ENCODE data around the gene C5AR2. TPM values are rescaled to one million over a fixed set of nuclear protein-coding genes. Genes with fewer than 3 reads are reported as not detected.

Gene C5AR2
- total and polyA plus RNA-seq, 2 experiments from 2014 or later = 0.28 TPM; not detected in 1

- Histone ChIP-seq H2AFZ (no peak overlapping the region), H3K9me2 (ENCODE audit: insufficient read depth) (no peaks in the 10 kb centered on the region), H3K79me2 (replicated peaks; ENCODE audit: insufficient read depth) (no peaks in the 10 kb centered on the region), H3K4me3 (no peak overlapping the region), H3K27me3 (ENCODE audit: insufficient read depth) (no peaks in the 10 kb centered on the region), H3F3A (replicated peaks; ENCODE audit: low read depth) (peaks cover 6% of the 10 kb centered on the region; the same call in 1 of the 2 replicates), H4K20me1 (replicated peaks; ENCODE audit: insufficient read depth) (no peaks in the 10 kb centered on the region; the same call in 1 of the 2 replicates), H3K4me2 (no peak overlapping the region), H3K36me3 (ENCODE audit: insufficient read depth) (0 out of 2 replicates have a peak, but pooled peaks cover 4% of the 10 kb centered on the region), H3K4me1 (ENCODE audit: insufficient read depth) (no peaks in the 10 kb centered on the region), H3K27ac (ENCODE audit: low read depth) (no peak overlapping the region)
- DNase-seq (ENCODE audit: low spot score) (no peak), ATAC-seq (no peak)
- peaks cover 47% of the 10 kb centered on the region for H3K36me3 Mint-ChIP-seq (ENCODE audit: low read depth)
- H3K27me3 Mint-ChIP-seq (ENCODE audit: insufficient read depth, low read depth, poor library complexity) = peaks cover 13% of the 10 kb centered on the region
- H3K4me1 Mint-ChIP-seq = peaks cover under 1% of the 10 kb centered on the region
- no peak for TF ChIP-seq ETS1 (IDR thresholded peaks at IDR 0.05)
- H3K27ac Mint-ChIP-seq = no peak overlapping the region
- no peak overlapping the region for H3K4me3 Mint-ChIP-seq
- H3K9me3 Mint-ChIP-seq = no peaks in the 10 kb centered on the region
Observed at GRCh38 chr19:47380559-47380958, 48.6 kb downstream of the C5AR2 start.

DNA sequence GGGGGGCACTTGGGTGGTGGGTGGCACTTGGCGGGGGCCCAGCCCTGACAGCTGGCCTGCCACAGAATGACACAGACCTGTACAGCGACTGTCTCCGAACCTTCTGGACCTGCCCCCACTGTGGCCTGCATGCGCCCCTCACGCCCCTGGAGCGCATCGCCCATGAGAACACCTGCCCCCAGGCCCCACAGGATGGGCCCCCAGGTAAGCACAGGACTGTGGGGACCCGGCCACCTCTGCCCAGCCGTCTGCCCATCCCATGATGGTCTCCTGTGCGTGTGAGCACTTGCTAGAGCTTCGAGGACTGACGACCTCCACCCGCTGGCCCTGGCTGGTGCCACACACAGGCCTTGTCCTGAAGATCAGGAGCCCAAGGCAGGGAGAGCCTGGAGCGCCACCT, 49.1 kb downstream of the C5AR2 start:
- Histone ChIP-seq H3K36me3 (ENCODE audit: insufficient read depth) (0 out of 2 replicates have a peak, but pooled peaks cover 4% of the 10 kb centered on the region), H3K27ac (ENCODE audit: low read depth) (no peak overlapping the region), H3K27me3 (ENCODE audit: insufficient read depth) (no peaks in the 10 kb centered on the region), H3K4me1 (ENCODE audit: insufficient read depth) (no peaks in the 10 kb centered on the region), H2AFZ (no peak overlapping the region), H3K4me2 (no peak overlapping the region), H3F3A (replicated peaks; ENCODE audit: low read depth) (peaks cover 6% of the 10 kb centered on the region; the same call in 1 of the 2 replicates), H4K20me1 (replicated peaks; ENCODE audit: insufficient read depth) (no peaks in the 10 kb centered on the region; the same call in 1 of the 2 replicates), H3K9me2 (ENCODE audit: insufficient read depth) (no peaks in the 10 kb centered on the region), H3K79me2 (replicated peaks; ENCODE audit: insufficient read depth) (no peaks in the 10 kb centered on the region), H3K4me3 (no peak overlapping the region)
- ATAC-seq = no peak
- no peak for TF ChIP-seq EZH2 (IDR thresholded peaks at IDR 0.05; ENCODE audit: low read depth, unreplicated experiment)
- no peak for TF ChIP-seq JUNB (IDR thresholded peaks at IDR 0.05; ENCODE audit: unreplicated experiment)
- TF ChIP-seq ETS1 (IDR thresholded peaks at IDR 0.05) = no peak
- TF ChIP-seq ZNF331 (CRISPR knock-in tag; IDR thresholded peaks at IDR 0.05; ENCODE audit: low read depth) = no peak
- no peak for TF ChIP-seq POLR2AphosphoS5 (IDR thresholded peaks at IDR 0.05; ENCODE audit: low read depth)
- TF ChIP-seq STAT1 (IDR thresholded peaks at IDR 0.05; ENCODE audit: unreplicated experiment) = no peak
- TF ChIP-seq ZNF114 (CRISPR knock-in tag; IDR thresholded peaks at IDR 0.05) = no peak
- TF ChIP-seq, protein P1, sequence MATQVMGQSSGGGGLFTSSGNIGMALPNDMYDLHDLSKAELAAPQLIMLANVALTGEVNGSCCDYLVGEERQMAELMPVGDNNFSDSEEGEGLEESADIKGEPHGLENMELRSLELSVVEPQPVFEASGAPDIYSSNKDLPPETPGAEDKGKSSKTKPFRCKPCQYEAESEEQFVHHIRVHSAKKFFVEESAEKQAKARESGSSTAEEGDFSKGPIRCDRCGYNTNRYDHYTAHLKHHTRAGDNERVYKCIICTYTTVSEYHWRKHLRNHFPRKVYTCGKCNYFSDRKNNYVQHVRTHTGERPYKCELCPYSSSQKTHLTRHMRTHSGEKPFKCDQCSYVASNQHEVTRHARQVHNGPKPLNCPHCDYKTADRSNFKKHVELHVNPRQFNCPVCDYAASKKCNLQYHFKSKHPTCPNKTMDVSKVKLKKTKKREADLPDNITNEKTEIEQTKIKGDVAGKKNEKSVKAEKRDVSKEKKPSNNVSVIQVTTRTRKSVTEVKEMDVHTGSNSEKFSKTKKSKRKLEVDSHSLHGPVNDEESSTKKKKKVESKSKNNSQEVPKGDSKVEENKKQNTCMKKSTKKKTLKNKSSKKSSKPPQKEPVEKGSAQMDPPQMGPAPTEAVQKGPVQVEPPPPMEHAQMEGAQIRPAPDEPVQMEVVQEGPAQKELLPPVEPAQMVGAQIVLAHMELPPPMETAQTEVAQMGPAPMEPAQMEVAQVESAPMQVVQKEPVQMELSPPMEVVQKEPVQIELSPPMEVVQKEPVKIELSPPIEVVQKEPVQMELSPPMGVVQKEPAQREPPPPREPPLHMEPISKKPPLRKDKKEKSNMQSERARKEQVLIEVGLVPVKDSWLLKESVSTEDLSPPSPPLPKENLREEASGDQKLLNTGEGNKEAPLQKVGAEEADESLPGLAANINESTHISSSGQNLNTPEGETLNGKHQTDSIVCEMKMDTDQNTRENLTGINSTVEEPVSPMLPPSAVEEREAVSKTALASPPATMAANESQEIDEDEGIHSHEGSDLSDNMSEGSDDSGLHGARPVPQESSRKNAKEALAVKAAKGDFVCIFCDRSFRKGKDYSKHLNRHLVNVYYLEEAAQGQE (IDR thresholded peaks at IDR 0.05; ENCODE audit: unreplicated experiment) = no peak
- TF ChIP-seq ZNF462 (CRISPR knock-in tag; IDR thresholded peaks at IDR 0.05) = no peak
- no peak for TF ChIP-seq NANOG (IDR thresholded peaks at IDR 0.05; ENCODE audit: borderline replicate concordance)
- no peak overlapping the region for H3K27ac Mint-ChIP-seq
- peaks cover 5% of the 10 kb centered on the region for H3K4me1 Mint-ChIP-seq
- no peak overlapping the region for H3K4me3 Mint-ChIP-seq
- DNase-seq (ENCODE audit: low spot score) = no peak
- peaks cover 14% of the 10 kb centered on the region for H3K27me3 Mint-ChIP-seq (ENCODE audit: insufficient read depth, low read depth, poor library complexity)
- peaks cover 43% of the 10 kb centered on the region for H3K36me3 Mint-ChIP-seq (ENCODE audit: low read depth)
- H3K9me3 Mint-ChIP-seq = peaks cover 2% of the 10 kb centered on the region; the same call in 1 of the 3 replicates

Measured in GM23338 (cell line).